SHP77 (cell line): ENCODE results near the gene PREX1.
"Not testable (repeated sequence)": the region's sequence is repeated elsewhere in the genome, so short reads cannot be mapped to it uniquely, and the experiment has no call there.

Experiments
- DNase-seq, 2 experiments: peaks; one replicate each; lab custom pipeline; 2025; lab: John Stamatoyannopoulos, UW

The PREX1 gene

GRCh38 chr20:48604426-48604825, 223.4 kb downstream of the PREX1 start:
- DNase-seq, result no peak

- DNase-seq, result no peak
These were observed 223.9 kb downstream of the PREX1 start for GRCh38 chr20:48603819-48604405.

- DNase-seq, result no peak
These were observed 224.5 kb downstream of the PREX1 start for GRCh38 chr20:48603116-48603818.

- no peak for DNase-seq
These were observed 226.0 kb downstream of the PREX1 start for GRCh38 chr20:48601798-48602197.

GRCh38 chr20:48600470-48600945, 227.3 kb downstream of the PREX1 start:
- DNase-seq, result peak; percentile 12 to 27

- no peak for DNase-seq
These were observed 227.9 kb downstream of the PREX1 start for GRCh38 chr20:48599748-48600469.

- DNase-seq, result no peak
These were observed 228.6 kb downstream of the PREX1 start for GRCh38 chr20:48599106-48599747.

- DNase-seq, result not testable (repeated sequence)
These were observed 229.4 kb downstream of the PREX1 start for GRCh38 chr20:48598303-48598941.

GRCh38 chr20:48597521-48598302, 230.1 kb downstream of the PREX1 start:
- DNase-seq, result no peak

- no peak for DNase-seq
These were observed 231.4 kb downstream of the PREX1 start for GRCh38 chr20:48596334-48596898.

GRCh38 chr20:48595495-48596333, 232.1 kb downstream of the PREX1 start:
- DNase-seq, result no peak

- DNase-seq, result no peak
These were observed 233.3 kb downstream of the PREX1 start for GRCh38 chr20:48594533-48594932.

GRCh38 chr20:48592107-48592940, 235.5 kb downstream of the PREX1 start:
- no peak for DNase-seq

- no peak for DNase-seq
These were observed 241.1 kb downstream of the PREX1 start for GRCh38 chr20:48586730-48587129.

- DNase-seq, result no peak
These were observed 242.5 kb downstream of the PREX1 start for GRCh38 chr20:48585061-48585870.

- DNase-seq, result no peak
These were observed 243.3 kb downstream of the PREX1 start for GRCh38 chr20:48584391-48585060.

GRCh38 chr20:48583801-48584200, 244.0 kb downstream of the PREX1 start:
- DNase-seq, result no peak

- DNase-seq, result no peak
These were observed 244.6 kb downstream of the PREX1 start for GRCh38 chr20:48583171-48583570.
